K562 (cell line): ENCODE results near the gene EEFSEC. TPM values are rescaled to one million over a fixed set of nuclear protein-coding genes. Genes with fewer than 3 reads are reported as not detected.

Source experiments
- ATAC-seq: fragments of 200-7000 bp; cut with Tn5 transposase; 3 replicates; pipeline ENCODE4 v1.9.1; 2020; ENCODE audit warnings: moderate library complexity
- BruUV-seq: library from RNA; stranded (reverse); fragments of 400-500 nt; replicated peaks from 2 replicates; lab custom pipeline; 2021; lab: Mats Ljungman, UMichigan
- CTCF ChIA-PET: fragments of 300-600 bp; formaldehyde crosslinking; extraction: SDS; loops from one replicate; lab custom pipeline; 2021; ENCODE audit warnings: low intra/inter-chr PET ratio; lab: Yijun Ruan, JAX
- POLR2A ChIA-PET: fragments of 300-600, 350-650 bp; sonication (Branson Sonifier 250); formaldehyde crosslinking; extraction: SDS; loops from one replicate; lab custom pipeline; 2021; ENCODE audit warnings: antibody characterized with exemption, inconsistent platforms; lab: Yijun Ruan, JAX
- DNase-seq, 4 experiments: peaks; one replicate each; pipeline versions ENCODE4 v3.0.0 to v3.0.0-alpha.2; 2011 to 2018; ENCODE audit warnings: low spot score in 3 of 4, mixed read lengths in 3 of 4; ENCODE audit errors: extremely low read depth in 1 of 4
- FAIRE-seq: peaks from 2 replicates; lab custom pipeline; 2011; peaks lifted over from hg19 to GRCh38; lab: Jason Lieb, UNC
- H2AFZ ChIP-seq: 2 replicates; pipeline ENCODE4 v1.6.0; 2011; ENCODE audit warnings: low read depth, low read length, control low read depth, inconsistent platforms
- H3K27ac ChIP-seq: fragments of 200-600 bp; 3 replicates; pipeline ENCODE4 v1.8.0; 2011; ENCODE audit warnings: low read depth, mild to moderate bottlenecking, control low read depth, inconsistent platforms, low read length, moderate library complexity, mixed read lengths; ENCODE audit errors: extremely low read depth
- H3K27me3 ChIP-seq, 2 experiments: fragments of 300-600 bp in 1 of 2; 2 replicates in 1 of 2; 3 replicates in 1 of 2; pipeline versions ENCODE4 v1.6.0 to v1.8.0; 2011; ENCODE audit warnings: inconsistent platforms in 2 of 2, low read length in 2 of 2, mild to moderate bottlenecking in 1 of 2, mixed read lengths in 1 of 2, moderate library complexity in 1 of 2; ENCODE audit not compliant: control insufficient read depth in 2 of 2, insufficient read depth in 2 of 2
- H3K36me3 ChIP-seq: fragments of 300-600 bp; 3 replicates; pipeline ENCODE4 v1.8.0; 2011; ENCODE audit warnings: mild to moderate bottlenecking, low read length, inconsistent platforms; ENCODE audit not compliant: control insufficient read depth, insufficient read depth
- H3K4me1 ChIP-seq, 2 experiments: fragments of 200-600 bp in 1 of 2; replicated peaks in 1 of 2; 2 replicates in 1 of 2; 3 replicates in 1 of 2; pipeline versions ENCODE4 v1.5.1 to v1.8.0; 2011; ENCODE audit warnings: inconsistent platforms in 2 of 2, low read length in 2 of 2, mild to moderate bottlenecking in 1 of 2, mixed read lengths in 1 of 2, moderate library complexity in 1 of 2; ENCODE audit not compliant: control insufficient read depth in 2 of 2, insufficient read depth in 2 of 2
- H3K4me2 ChIP-seq: 2 replicates; pipeline ENCODE4 v1.6.1; 2011; ENCODE audit warnings: low read length, control low read depth, inconsistent platforms, mixed read lengths; ENCODE audit not compliant: insufficient read depth
- H3K4me3 ChIP-seq: fragments of 200-600 bp; sonication (generic), shearing (Covaris generic); 2 replicates; pipeline ENCODE4 v1.5.1; 2016; ENCODE audit warnings: control low read depth, inconsistent platforms
- H3K79me2 ChIP-seq: fragments of 200-600 bp; 3 replicates; pipeline ENCODE4 v1.8.0; 2011; ENCODE audit warnings: low read length, inconsistent platforms; ENCODE audit not compliant: control insufficient read depth, insufficient read depth
- H3K9ac ChIP-seq, 2 experiments: 2 replicates each; pipeline versions ENCODE4 v1.6.0 to v1.6.1; 2011; ENCODE audit warnings: low read depth in 2 of 2, low read length in 2 of 2, control low read depth in 1 of 2, inconsistent platforms in 1 of 2, mild to moderate bottlenecking in 1 of 2, mixed read lengths in 1 of 2; ENCODE audit not compliant: insufficient read depth in 1 of 2
- H3K9me1 ChIP-seq: one replicate; pipeline ENCODE4 v1.6.0; 2011; ENCODE audit warnings: inconsistent platforms, mild to moderate bottlenecking, low read length, moderate library complexity; ENCODE audit not compliant: control insufficient read depth, insufficient read depth
- H3K9me3 ChIP-seq: replicated peaks from 2 replicates; pipeline ENCODE4 v1.5.1; 2011; ENCODE audit warnings: low read depth, low read length, inconsistent platforms; ENCODE audit not compliant: control insufficient read depth, insufficient read depth
- H4K20me1 ChIP-seq: replicated peaks from 2 replicates; pipeline ENCODE4 v1.6.1; 2011; ENCODE audit warnings: low read length, inconsistent platforms, mixed read lengths; ENCODE audit not compliant: control insufficient read depth, insufficient read depth
- BACH1 ChIP-seq: fragments of 200-800 bp; sonication (Bioruptor generic); IDR thresholded peaks from 2 replicates; pipeline ENCODE4 v1.6.1; 2016; ENCODE audit warnings: missing genetic modification characterization, missing compliant biosample characterization
- BHLHE40 ChIP-seq: IDR thresholded peaks from 2 replicates; pipeline ENCODE4 v1.6.1; 2011; ENCODE audit warnings: low read length, improper control_type of control experiment
- FOXM1 ChIP-seq, 2 experiments: fragments of 450-650 bp in 1 of 2; sonication (generic) in 1 of 2; formaldehyde crosslinking in 1 of 2; IDR thresholded peaks; 2 replicates each; pipeline versions ENCODE4 v1.6.1 to v1.9.0; 2017 to 2022; ENCODE audit warnings: low read depth in 2 of 2, mild to moderate bottlenecking in 2 of 2, missing genetic modification reagents in 1 of 2, moderate library complexity in 1 of 2
- NFATC3 ChIP-seq: fragments of 450-650 bp; IDR thresholded peaks from 2 replicates; pipeline ENCODE4 v1.6.1; 2017; ENCODE audit warnings: mild to moderate bottlenecking
- NFIX ChIP-seq: fragments of 250-450 bp; sonication (Bioruptor Pico); IDR thresholded peaks from 2 replicates; pipeline ENCODE4 v1.4.0; 2020; ENCODE audit warnings: low read depth, mild to moderate bottlenecking, moderate library complexity
- PTRF ChIP-seq: fragments of 450-650 bp; IDR thresholded peaks from 2 replicates; pipeline ENCODE4 v1.6.1; 2016; ENCODE audit warnings: mild to moderate bottlenecking, missing genetic modification characterization, missing compliant biosample characterization
- SMARCB1 ChIP-seq: IDR thresholded peaks from 2 replicates; pipeline ENCODE4 v1.6.1; 2011; ENCODE audit warnings: improper control_type of control experiment, low read depth; ENCODE audit not compliant: insufficient read length
- ZNF830 ChIP-seq: fragments of 250-450 bp; sonication (Bioruptor Pico); IDR thresholded peaks from 2 replicates; pipeline ENCODE4 v1.5.0; 2021; ENCODE audit warnings: mild to moderate bottlenecking
- WGBS: fragments of 100-300 bp; shearing (Covaris generic); methylation state at CpG from one replicate; pipeline ENCODE4 v1.1.6; 2016; ENCODE audit warnings: low coverage, mixed read lengths; ENCODE audit not compliant: insufficient coverage; ENCODE audit errors: missing lambda C conversion rate; 5-methylcytosine and 5-hydroxymethylcytosine counted together
- in situ Hi-C: fragments of 300-500 bp; cut with MboI; formaldehyde crosslinking; loops from 4 replicates; pipeline ENCODE4 v1.15.0; 2018; ENCODE audit warnings: inconsistent platforms, mixed read lengths
- intact Hi-C: fragments of 100-400 bp; cut with micrococcal nuclease; formaldehyde crosslinking; loops from 2 replicates; pipeline ENCODE4 v1.14.2; 2022
- polyA plus RNA-seq, 8 experiments: library from polyadenylated mRNA; depleted of rRNA in 4 of 8; stranded (reverse) in 5 of 8; unstranded in 3 of 8; fragments of >200 nt; fragmentation: Nextera tagmentation in 2 of 8; fragmentation: Illumina TruSeq in 1 of 8; extraction: Ambion mirVana in 2 of 8; extraction: Trizol in 1 of 8; gene quantifications; 2 replicates each; pipeline versions ENCODE4 v1.2.1 to v1.2.3, GENCODE V29; 2011 to 2014; ENCODE audit warnings: inconsistent platforms in 1 of 8, missing spikeins in 1 of 8
- total RNA-seq, 7 experiments: library from RNA; depleted of rRNA in 6 of 7; stranded (reverse); fragments of >200 nt in 6 of 7; fragmentation: Illumina TruSeq in 2 of 7; extraction: Trizol in 2 of 7; gene quantifications; 2 replicates each; pipeline versions ENCODE4 v1.2.1 to v1.2.3, GENCODE V29; 2011 to 2021; ENCODE audit warnings: low replicate concordance in 1 of 7

The EEFSEC gene
- total and polyA plus RNA-seq, 9 of the 15 experiments (the other 6 are each of a cell fraction or from before 2014, with no cell fraction given) = 0.35 to 11.8 (median 7.7) TPM

DNA sequence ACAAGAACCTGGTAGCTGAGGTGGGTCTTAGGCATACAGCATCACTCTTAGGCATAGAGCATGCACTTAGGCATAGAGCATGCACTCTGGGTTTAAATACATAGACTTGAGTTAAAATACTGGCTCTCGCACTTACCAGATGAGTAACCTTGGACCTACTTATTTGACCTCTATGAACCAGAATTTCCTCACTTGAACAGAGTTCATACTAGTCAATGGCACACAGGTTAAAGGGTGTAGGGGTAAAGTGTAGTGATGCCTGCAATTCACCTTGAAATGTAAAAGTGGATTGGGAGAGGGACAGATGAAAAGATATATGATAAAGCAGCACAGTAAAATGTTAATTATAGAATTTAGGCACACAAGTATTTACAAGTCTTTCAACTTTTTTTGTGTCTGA lies 31.3 kb upstream of the EEFSEC start:
- ChIA-PET CTCF (no interaction called here), POLR2A (no interaction called here)
- H3K27ac ChIP-seq = no peak overlapping the region
- peaks cover 35% of the 10 kb centered on the region; the same call in 2 of the 3 replicates for H3K36me3 ChIP-seq
- in situ Hi-C loops = no loop called here
- DNase-seq = no peak
- WGBS = 82% methylated on average over 1 of the region's 1 CpG
- no peaks in the 10 kb centered on the region for H4K20me1 ChIP-seq
- TF ChIP-seq NFIX (CRISPR knock-in tag) = no peak
- TF ChIP-seq BACH1 = no peak
- TF ChIP-seq PTRF (tag) = no peak
- no peak for TF ChIP-seq BHLHE40
- no peak for TF ChIP-seq NFATC3
- no peak for TF ChIP-seq FOXM1 (IDR thresholded peaks at IDR 0.05; ENCODE audit: low read depth)
- TF ChIP-seq FOXM1 (CRISPR knock-in tag; IDR thresholded peaks at IDR 0.05; ENCODE audit: low read depth) = no peak
- no peak for TF ChIP-seq ZNF830
- TF ChIP-seq SMARCB1 = no peak
- H3K9me1 ChIP-seq = no peaks in the 10 kb centered on the region
- H2AFZ ChIP-seq = no peak overlapping the region
- ATAC-seq = no peak
- peaks cover 55% of the 10 kb centered on the region for H3K79me2 ChIP-seq
- no TSS peak for BruUV-seq
- H3K9me3 ChIP-seq = no peaks in the 10 kb centered on the region
- peak overlapping the region; percentile 79; the same call in 1 of the 2 replicates for H3K4me3 ChIP-seq
- peak overlapping the region; percentile 87 for H3K4me2 ChIP-seq
- FAIRE-seq = no peak
- peak overlapping the region in 1 of 2 experiments; percentile 81; a peak in 1 of 4 replicates for H3K9ac ChIP-seq
- intact Hi-C loops = no loop called here
- H3K4me1 ChIP-seq = peaks cover 4 to 12% of the 10 kb centered on the region in 2 experiments; a peak in 4 of 5 replicates
- H3K27me3 ChIP-seq = no peaks in the 10 kb centered on the region
